MCF 10A (cell line): ENCODE measurements around the gene NPHP4. TPM values are rescaled to one million over a fixed set of nuclear protein-coding genes. Genes with fewer than 3 reads are reported as not detected.

Source experiments
- BruUV-seq: library from RNA; stranded (reverse); fragments of 400-500 nt; replicated peaks from 2 replicates; lab custom pipeline; 2021; lab: Mats Ljungman, UMichigan
- CTCF ChIA-PET: fragments of 300-600 bp; sonication (Branson Sonifier 250); formaldehyde crosslinking; extraction: SDS; loops from one replicate; lab custom pipeline; 2021; ENCODE audit warnings: antibody characterized with exemption, inconsistent platforms; lab: Yijun Ruan, JAX
- POLR2A ChIA-PET: fragments of 300-600, 350-650 bp; sonication (Branson Sonifier 250); formaldehyde crosslinking; extraction: SDS; loops from one replicate; lab custom pipeline; 2020; ENCODE audit warnings: antibody characterized with exemption, inconsistent platforms; lab: Yijun Ruan, JAX
- DNase-seq: peaks from one replicate; pipeline ENCODE4 v3.0.0-alpha.2; 2018; ENCODE audit not compliant: unreplicated experiment
- H3K27ac Mint-ChIP-seq: one replicate; pipeline ENCODE4 v1.8.0; 2022; ENCODE audit warnings: mild to moderate bottlenecking, low read depth, mixed read lengths; ENCODE audit not compliant: unreplicated experiment
- H3K27me3 Mint-ChIP-seq: one replicate; pipeline ENCODE4 v1.8.0; 2022; ENCODE audit warnings: mixed read lengths; ENCODE audit not compliant: insufficient read depth, unreplicated experiment
- H3K36me3 Mint-ChIP-seq: one replicate; pipeline ENCODE4 v1.8.0; 2022; ENCODE audit warnings: mild to moderate bottlenecking, moderate library complexity, mixed read lengths; ENCODE audit not compliant: insufficient read depth, unreplicated experiment
- H3K4me1 Mint-ChIP-seq: one replicate; pipeline ENCODE4 v1.8.0; 2022; ENCODE audit warnings: mixed read lengths; ENCODE audit not compliant: insufficient read depth, unreplicated experiment
- H3K4me3 Mint-ChIP-seq: one replicate; pipeline ENCODE4 v1.8.0; 2022; ENCODE audit warnings: mild to moderate bottlenecking, moderate library complexity, mixed read lengths; ENCODE audit not compliant: unreplicated experiment
- H3K9me3 Mint-ChIP-seq: one replicate; pipeline ENCODE4 v1.8.0; 2022; ENCODE audit warnings: mixed read lengths; ENCODE audit not compliant: unreplicated experiment
- intact Hi-C: fragments of 100-400 bp; cut with micrococcal nuclease; formaldehyde crosslinking; loops from 2 replicates; pipeline ENCODE4 v1.14.1; 2022
- total RNA-seq: library from RNA; stranded (reverse); gene quantifications from 2 replicates; pipeline ENCODE4 v1.2.3, GENCODE V29; 2022
- TF ChIP-seq, protein P1 (sequence below): fragments of 200-600 bp; IDR thresholded peaks from one replicate; pipeline ENCODE4 v1.8.0; 2022; ENCODE audit warnings: antibody characterized with exemption, mild to moderate bottlenecking; ENCODE audit not compliant: unreplicated experiment

NPHP4 gene
- total RNA-seq, 1 experiment from 2014 or later: 14.4 TPM

DNA sequence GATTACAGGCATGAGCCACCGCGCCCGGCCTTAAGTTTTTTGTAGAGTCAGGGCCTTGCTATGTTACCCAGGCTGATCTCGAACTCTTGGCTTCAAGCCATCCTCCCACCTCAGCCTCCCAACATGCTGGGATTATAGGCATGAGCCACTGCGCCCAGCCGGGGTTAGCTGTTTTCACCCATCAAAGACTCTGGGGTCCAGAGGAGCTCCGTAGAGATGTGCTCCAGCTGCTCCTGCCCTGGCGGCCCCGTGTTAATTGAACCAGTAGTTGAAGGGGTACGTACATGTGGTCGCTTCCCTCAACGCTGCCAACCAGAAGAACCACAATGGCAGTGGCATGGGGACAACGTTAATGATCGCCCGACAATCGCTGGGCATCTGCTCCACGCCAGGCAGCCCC lies 72.0 kb downstream of the NPHP4 start:
- Mint-ChIP-seq H3K9me3 (no peaks in the 10 kb centered on the region), H3K4me1 (peaks cover 7% of the 10 kb centered on the region), H3K27ac (peak overlapping the region; percentile 47), H3K4me3 (no peak overlapping the region), H3K27me3 (no peaks in the 10 kb centered on the region), H3K36me3 (peaks cover 8% of the 10 kb centered on the region)
- BruUV-seq: no TSS peak
- TF ChIP-seq, protein P1, sequence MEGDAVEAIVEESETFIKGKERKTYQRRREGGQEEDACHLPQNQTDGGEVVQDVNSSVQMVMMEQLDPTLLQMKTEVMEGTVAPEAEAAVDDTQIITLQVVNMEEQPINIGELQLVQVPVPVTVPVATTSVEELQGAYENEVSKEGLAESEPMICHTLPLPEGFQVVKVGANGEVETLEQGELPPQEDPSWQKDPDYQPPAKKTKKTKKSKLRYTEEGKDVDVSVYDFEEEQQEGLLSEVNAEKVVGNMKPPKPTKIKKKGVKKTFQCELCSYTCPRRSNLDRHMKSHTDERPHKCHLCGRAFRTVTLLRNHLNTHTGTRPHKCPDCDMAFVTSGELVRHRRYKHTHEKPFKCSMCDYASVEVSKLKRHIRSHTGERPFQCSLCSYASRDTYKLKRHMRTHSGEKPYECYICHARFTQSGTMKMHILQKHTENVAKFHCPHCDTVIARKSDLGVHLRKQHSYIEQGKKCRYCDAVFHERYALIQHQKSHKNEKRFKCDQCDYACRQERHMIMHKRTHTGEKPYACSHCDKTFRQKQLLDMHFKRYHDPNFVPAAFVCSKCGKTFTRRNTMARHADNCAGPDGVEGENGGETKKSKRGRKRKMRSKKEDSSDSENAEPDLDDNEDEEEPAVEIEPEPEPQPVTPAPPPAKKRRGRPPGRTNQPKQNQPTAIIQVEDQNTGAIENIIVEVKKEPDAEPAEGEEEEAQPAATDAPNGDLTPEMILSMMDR: no peak
- no peak for DNase-seq
- intact Hi-C loops: no loop called here
- POLR2A ChIA-PET: interaction anchor here (1.2 kb wide), 1 partner anchor 9 kb away, joined by 3 read pairs; no protein-coding TSS in a partner anchor
- CTCF ChIA-PET: interaction anchor here (0.6 kb wide), 1 partner anchor 815 kb away, joined by 3 read pairs; no protein-coding TSS in a partner anchor

DNA sequence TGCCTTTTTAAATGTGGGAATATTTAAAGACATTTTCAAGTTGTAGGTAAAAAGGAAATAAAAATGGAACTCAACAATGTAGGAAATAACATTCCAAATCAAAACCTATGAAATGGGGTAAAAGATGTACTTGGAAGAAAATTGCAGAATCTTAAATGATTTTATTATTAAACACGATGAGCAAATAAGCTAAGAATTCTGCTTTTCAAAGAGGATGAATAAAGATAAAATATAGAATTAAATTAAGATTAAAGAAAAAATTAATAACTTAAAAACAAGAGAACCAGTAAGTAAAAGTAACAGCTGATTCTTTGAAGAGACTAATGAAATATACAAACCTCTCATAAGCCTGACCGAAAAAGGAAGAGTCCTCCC lies 74.0 kb downstream of the NPHP4 start:
- ChIA-PET POLR2A (no interaction called here), CTCF (interaction anchor here (0.6 to 1.6 kb wide), 6 partner anchors 12 to 1738 kb away, joined by 3 to 5 read pairs (median 3); no protein-coding TSS in a partner anchor)
- peaks cover 14% of the 10 kb centered on the region for H3K36me3 Mint-ChIP-seq
- TF ChIP-seq, protein P1: no peak
- H3K27me3 Mint-ChIP-seq: no peaks in the 10 kb centered on the region
- no peak for DNase-seq
- H3K9me3 Mint-ChIP-seq: no peaks in the 10 kb centered on the region
- H3K4me3 Mint-ChIP-seq: no peak overlapping the region
- peaks cover 7% of the 10 kb centered on the region for H3K4me1 Mint-ChIP-seq
- no TSS peak for BruUV-seq
- no peak overlapping the region for H3K27ac Mint-ChIP-seq
- intact Hi-C loops: loop anchor here (5.0 kb wide), 3 partner anchors 171 to 406 kb away; no protein-coding TSS in a partner anchor

DNA sequence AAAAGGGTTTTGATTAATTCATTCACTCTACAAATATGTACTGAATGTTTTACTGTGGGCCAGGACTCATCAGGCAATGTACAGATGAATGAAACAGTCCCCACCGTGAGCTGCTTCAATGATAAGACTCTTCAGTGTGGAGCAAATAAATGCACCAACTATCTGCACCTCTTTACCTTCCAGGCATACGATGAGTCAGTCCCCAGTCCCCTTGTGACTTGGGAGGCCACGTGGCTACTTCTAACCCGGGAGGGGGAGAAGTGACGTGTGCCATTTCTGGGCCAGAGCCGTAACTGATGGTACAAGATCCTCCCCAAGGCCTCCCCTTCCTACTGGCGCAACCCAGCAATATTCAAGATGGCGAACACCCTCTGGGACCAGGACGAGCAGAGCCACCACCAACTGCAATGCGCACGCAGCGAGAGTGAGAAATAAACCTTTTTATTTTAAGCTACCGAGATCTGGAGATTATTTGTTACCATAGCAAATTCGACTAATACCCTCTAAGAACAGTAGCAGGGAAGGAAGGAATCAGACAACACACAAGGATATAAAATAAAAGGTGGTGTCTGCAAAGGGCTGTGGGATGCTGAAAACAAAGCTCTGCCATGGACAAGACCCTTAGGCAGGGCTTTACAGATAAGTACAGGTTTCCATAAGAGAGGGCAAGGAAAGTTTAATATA lies 74.5 kb downstream of the NPHP4 start:
- H3K4me1 Mint-ChIP-seq: peaks cover 7% of the 10 kb centered on the region
- no peaks in the 10 kb centered on the region for H3K27me3 Mint-ChIP-seq
- DNase-seq: peak; percentile 6
- CTCF ChIA-PET: interaction anchor here (0.6 to 1.6 kb wide), 8 partner anchors 9 to 1738 kb away, joined by 3 to 5 read pairs (median 3); no protein-coding TSS in a partner anchor
- POLR2A ChIA-PET: no interaction called here
- H3K36me3 Mint-ChIP-seq: peaks cover 14% of the 10 kb centered on the region
- TF ChIP-seq, protein P1: no peak
- no peak overlapping the region for H3K4me3 Mint-ChIP-seq
- no peaks in the 10 kb centered on the region for H3K9me3 Mint-ChIP-seq
- no peak overlapping the region for H3K27ac Mint-ChIP-seq
- no TSS peak for BruUV-seq
- intact Hi-C loops: loop anchor here (5.0 kb wide), 3 partner anchors 170 to 405 kb away; no protein-coding TSS in a partner anchor

DNA sequence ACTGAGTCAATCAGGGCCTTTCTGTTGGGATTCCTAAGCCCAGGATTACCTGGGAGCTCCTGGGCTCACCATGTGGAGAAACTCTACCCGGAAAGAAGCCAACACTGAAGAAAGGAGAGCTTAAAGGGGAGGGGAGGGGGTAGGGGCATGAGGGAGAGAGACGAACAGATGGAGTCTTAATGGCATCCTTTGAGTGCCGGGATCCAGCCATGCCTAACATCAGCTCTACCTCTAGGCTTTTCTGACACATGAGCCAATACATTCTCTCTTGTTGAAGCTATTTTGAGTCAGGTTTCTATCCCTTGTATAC lies 75.0 kb downstream of the NPHP4 start:
- no peaks in the 10 kb centered on the region for H3K9me3 Mint-ChIP-seq
- peaks cover 7% of the 10 kb centered on the region for H3K4me1 Mint-ChIP-seq
- no peaks in the 10 kb centered on the region for H3K27me3 Mint-ChIP-seq
- ChIA-PET CTCF (interaction anchor here (0.6 to 1.6 kb wide), 9 partner anchors 9 to 277 kb away, joined by 3 to 5 read pairs (median 3); no protein-coding TSS in a partner anchor), POLR2A (interaction anchor here (0.6 kb wide), 1 partner anchor 686 kb away, joined by 3 read pairs; no protein-coding TSS in a partner anchor)
- no peak overlapping the region for H3K27ac Mint-ChIP-seq
- no peak overlapping the region for H3K4me3 Mint-ChIP-seq
- TF ChIP-seq, protein P1: no peak
- BruUV-seq: no TSS peak
- DNase-seq: no peak
- intact Hi-C loops: loop anchor here (5.0 kb wide), 3 partner anchors 170 to 405 kb away; no protein-coding TSS in a partner anchor
- peaks cover 14% of the 10 kb centered on the region for H3K36me3 Mint-ChIP-seq
